Gastroesophageal sphincter (tissue), 4 donors: ENCODE measurements around the gene XIRP2. TPM values are rescaled to one million over a fixed set of nuclear protein-coding genes. Genes with fewer than 3 reads are reported as not detected.

Experiments used
- ATAC-seq: fragments of 150-250 bp; one replicate; pipeline ENCODE4 v1.9.1; 2016; ENCODE audit warnings: mild to moderate bottlenecking, moderate library complexity
- H3K27ac ChIP-seq, 4 donors: fragments of 200-600 bp; sonication (generic) in 3 of 4; 1 replicate in 3 of 4; 2 replicates in 1 of 4; pipeline ENCODE4 v1.5.1; 2016 to 2019
- H3K27me3 ChIP-seq: fragments of 200-600 bp; sonication (generic); one replicate; pipeline ENCODE4 v1.5.1; 2019
- H3K36me3 ChIP-seq, 2 donors: fragments of 200-600 bp; sonication (generic); one replicate each; pipeline ENCODE4 v1.5.1; 2019; ENCODE audit warnings: control low read depth in 1 of 2
- H3K4me1 ChIP-seq, 3 donors: fragments of 200-600 bp; sonication (generic); 1 replicate in 2 of 3; 2 replicates in 1 of 3; pipeline ENCODE4 v1.5.1; 2016 to 2019; ENCODE audit warnings: control low read depth in 2 of 3
- H3K4me3 ChIP-seq, 2 donors: fragments of 200-600 bp; sonication (generic); one replicate each; pipeline ENCODE4 v1.5.1; 2019; ENCODE audit warnings: mild to moderate bottlenecking in 1 of 2, moderate library complexity in 1 of 2
- H3K9me3 ChIP-seq, 3 donors: fragments of 200-600 bp; sonication (generic); one replicate each; pipeline ENCODE4 v1.5.1; 2017 to 2019; ENCODE audit warnings: control low read depth in 2 of 3
- CTCF ChIP-seq, 4 experiments: fragments of 200-600 bp in 2 of 4; fragments of 450-650 bp in 2 of 4; sonication (generic) in 1 of 4; IDR thresholded peaks; one replicate each; pipeline ENCODE4 v1.5.1; 2017 to 2019; ENCODE audit warnings: antibody characterized with exemption in 4 of 4, mild to moderate bottlenecking in 2 of 4, moderate library complexity in 2 of 4
- EP300 ChIP-seq: sonication (generic); formaldehyde crosslinking; IDR thresholded peaks from one replicate; pipeline ENCODE4 v1.6.1; 2017; ENCODE audit warnings: antibody characterized with exemption, mild to moderate bottlenecking
- POLR2A ChIP-seq, 2 donors: fragments of 450-650 bp; IDR thresholded peaks; one replicate each; pipeline ENCODE4 v1.6.1; 2017; ENCODE audit warnings: antibody characterized with exemption in 2 of 2, mild to moderate bottlenecking in 2 of 2, moderate library complexity in 1 of 2
- POLR2AphosphoS5 ChIP-seq: sonication (generic); formaldehyde crosslinking; IDR thresholded peaks from one replicate; pipeline ENCODE4 v1.6.1; 2017; ENCODE audit warnings: antibody characterized with exemption
- WGBS, 2 donors: methylation state at CpG; one replicate each; pipeline ENCODE4 v1.1.5; 2018; ENCODE audit warnings: low coverage in 1 of 2; 5-methylcytosine and 5-hydroxymethylcytosine counted together
- total RNA-seq, 4 donors: library from RNA; depleted of rRNA; stranded (reverse); fragments of >200 nt; gene quantifications; one replicate each; pipeline ENCODE4 v1.1.0, GENCODE V29; 2016

The XIRP2 gene
- total RNA-seq, 4 donors from 2014 or later = 0.19 TPM; not detected in 3

GRCh38 chr2:166867874-166868514 is 20.3 kb upstream of the XIRP2 start:
- ATAC-seq = no peak
- no peaks in the 10 kb centered on the region for H3K27me3 ChIP-seq
- WGBS, 2 donors = 34 to 77% methylated on average over 4 to 10 of the region's 10 CpGs
- H3K4me3 ChIP-seq = no peak overlapping the region
- H3K9me3 ChIP-seq = no peaks in the 10 kb centered on the region
- H3K4me1 ChIP-seq = no peaks in the 10 kb centered on the region
- no peaks in the 10 kb centered on the region for H3K36me3 ChIP-seq
- no peak for TF ChIP-seq EP300
- H3K27ac ChIP-seq = no peak overlapping the region

DNA sequence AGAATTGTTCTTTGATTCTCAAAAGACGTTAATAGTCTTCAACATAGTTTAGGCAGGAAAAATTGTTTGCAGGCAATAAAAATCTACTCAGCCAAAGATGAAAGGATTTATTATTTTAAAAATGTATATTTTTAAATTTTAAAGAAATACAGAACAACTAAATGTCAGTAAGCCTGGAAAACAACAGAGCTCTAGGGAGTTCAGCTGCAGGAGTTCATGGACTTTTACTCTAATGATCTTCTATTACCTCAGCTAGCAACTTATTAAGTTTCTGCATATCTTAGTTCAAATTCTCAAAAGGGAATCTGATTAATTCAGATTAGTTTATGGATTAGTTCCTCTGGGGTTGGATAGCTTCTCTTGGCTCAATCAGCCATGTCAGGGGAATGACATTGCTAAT is 17.9 kb upstream of the XIRP2 start:
- TF ChIP-seq CTCF (IDR thresholded peaks at IDR 0.05) (no peak), EP300 (no peak), POLR2A (IDR thresholded peaks at IDR 0.05) (no peak), POLR2AphosphoS5 (no peak)
- H3K4me1 ChIP-seq = no peaks in the 10 kb centered on the region
- 83 to 92% methylated on average over 1 of the region's 1 CpG for WGBS, 2 donors
- no peaks in the 10 kb centered on the region for H3K36me3 ChIP-seq
- H3K27ac ChIP-seq = no peak overlapping the region
- H3K9me3 ChIP-seq = no peaks in the 10 kb centered on the region
- ATAC-seq = no peak
- no peaks in the 10 kb centered on the region for H3K27me3 ChIP-seq
- H3K4me3 ChIP-seq = no peak overlapping the region

GRCh38 chr2:166881177-166881576 is 7.1 kb upstream of the XIRP2 start:
- 20 to 32% methylated on average over 1 of the region's 1 CpG for WGBS, 2 donors
- H3K9me3 ChIP-seq = no peaks in the 10 kb centered on the region
- no peaks in the 10 kb centered on the region for H3K4me1 ChIP-seq
- no peak overlapping the region for H3K4me3 ChIP-seq
- no peak overlapping the region for H3K27ac ChIP-seq
- no peaks in the 10 kb centered on the region for H3K36me3 ChIP-seq
- no peak for ATAC-seq
- no peaks in the 10 kb centered on the region for H3K27me3 ChIP-seq
- TF ChIP-seq EP300 (no peak), POLR2AphosphoS5 (no peak), CTCF (IDR thresholded peaks at IDR 0.05) (no peak), POLR2A (IDR thresholded peaks at IDR 0.05) (no peak)

GRCh38 chr2:166882851-166883250 is 5.4 kb upstream of the XIRP2 start:
- Histone ChIP-seq H3K9me3 (no peaks in the 10 kb centered on the region), H3K27me3 (no peaks in the 10 kb centered on the region), H3K36me3 (no peaks in the 10 kb centered on the region), H3K4me1 (no peaks in the 10 kb centered on the region), H3K4me3 (no peak overlapping the region), H3K27ac (no peak overlapping the region)
- no peak for ATAC-seq
- 68% methylated on average over 3 of the region's 3 CpGs; no CpG with 5 or more reads in 1 of the 2 donors for WGBS, 2 donors
- no peak for TF ChIP-seq POLR2AphosphoS5
- no peak for TF ChIP-seq POLR2A (IDR thresholded peaks at IDR 0.05)
- no peak for TF ChIP-seq EP300
- no peak for TF ChIP-seq CTCF (IDR thresholded peaks at IDR 0.05)

GRCh38 chr2:166891727-166892126 is 3.4 kb downstream of the XIRP2 start:
- no peak for ATAC-seq
- H3K9me3 ChIP-seq = no peaks in the 10 kb centered on the region
- H3K4me1 ChIP-seq = peaks cover 0 to 7% (median 0%) of the 10 kb centered on the region in 3 donors
- no peak for TF ChIP-seq CTCF (IDR thresholded peaks at IDR 0.05)
- TF ChIP-seq EP300 = no peak
- TF ChIP-seq POLR2A (IDR thresholded peaks at IDR 0.05) = no peak
- no peak for TF ChIP-seq POLR2AphosphoS5
- H3K4me3 ChIP-seq = no peak overlapping the region
- no peaks in the 10 kb centered on the region for H3K36me3 ChIP-seq
- H3K27me3 ChIP-seq = no peaks in the 10 kb centered on the region
- H3K27ac ChIP-seq = no peak overlapping the region
- 0 to 27% methylated on average over 2 of the region's 2 CpGs for WGBS, 2 donors
